Neural cell (in vitro differentiated cells): Measurements from ENCODE around the gene TBC1D32. TPM values are rescaled to one million over a fixed set of nuclear protein-coding genes. Genes with fewer than 3 reads are reported as not detected.

Experiments
- H2AFZ ChIP-seq: fragments of 200-600, 300-800 bp; sonication (generic), shearing (Covaris generic); 2 replicates; pipeline ENCODE4 v1.6.0; 2014; ENCODE audit warnings: low read depth, mild to moderate bottlenecking, antibody characterized with exemption, low read length, moderate library complexity
- H3F3A ChIP-seq: fragments of 200-600 bp; shearing (Covaris generic); 2 replicates; pipeline ENCODE4 v1.6.1; 2016; ENCODE audit warnings: mild to moderate bottlenecking, moderate library complexity, mixed read lengths, antibody characterized with exemption, low read length; ENCODE audit not compliant: insufficient read depth, poor library complexity, severe bottlenecking
- H3K27ac ChIP-seq: fragments of 200-600, 300-800 bp; sonication (generic), shearing (Covaris generic); 2 replicates; pipeline ENCODE4 v1.5.1; 2014; ENCODE audit warnings: mild to moderate bottlenecking, low read length, moderate library complexity
- H3K27me3 ChIP-seq: fragments of 300-800, 200-600 bp; sonication (generic), shearing (Covaris generic); 2 replicates; pipeline ENCODE4 v1.6.0; 2014; ENCODE audit warnings: mild to moderate bottlenecking, low read depth, low read length, moderate library complexity; ENCODE audit not compliant: insufficient read depth
- H3K36me3 ChIP-seq: fragments of 300-800, 200-600 bp; sonication (generic), shearing (Covaris generic); 2 replicates; pipeline ENCODE4 v1.5.1; 2014; ENCODE audit warnings: mild to moderate bottlenecking, antibody characterized with exemption, low read length, moderate library complexity; ENCODE audit not compliant: insufficient read depth
- H3K4me2 ChIP-seq: fragments of 300-800, 200-600 bp; sonication (generic), shearing (Covaris generic); 2 replicates; pipeline ENCODE4 v1.6.0; 2014; ENCODE audit warnings: mild to moderate bottlenecking, low read length
- H3K4me3 ChIP-seq: fragments of 300-800, 200-600 bp; sonication (generic), shearing (Covaris generic); 2 replicates; pipeline ENCODE4 v1.5.1; 2014; ENCODE audit warnings: mild to moderate bottlenecking, low read length, moderate library complexity
- H3K79me2 ChIP-seq: fragments of 200-600 bp; shearing (Covaris generic); replicated peaks from 2 replicates; pipeline ENCODE4 v1.6.0; 2014; ENCODE audit warnings: mild to moderate bottlenecking, low read length, moderate library complexity; ENCODE audit not compliant: insufficient read depth
- H3K9ac ChIP-seq: fragments of 300-800, 200-600 bp; sonication (generic), shearing (Covaris generic); 2 replicates; pipeline ENCODE4 v1.6.1; 2016; ENCODE audit warnings: mild to moderate bottlenecking, low read length, mixed read lengths
- H3K9me2 ChIP-seq: fragments of 200-600 bp; shearing (Covaris generic); 2 replicates; pipeline ENCODE4 v1.6.1; 2016; ENCODE audit warnings: mild to moderate bottlenecking, low read length, mixed read lengths; ENCODE audit not compliant: insufficient read depth
- H3K9me3 ChIP-seq: fragments of 200-600, 300-800 bp; sonication (generic), shearing (Covaris generic); 2 replicates; pipeline ENCODE4 v1.6.1; 2016; ENCODE audit warnings: mild to moderate bottlenecking, mixed run types, low read length, moderate library complexity, mixed read lengths
- H4K20me1 ChIP-seq: fragments of 200-600 bp; shearing (Covaris generic); 2 replicates; pipeline ENCODE4 v1.6.1; 2016; ENCODE audit warnings: mild to moderate bottlenecking, mixed run types; ENCODE audit not compliant: insufficient read depth
- EP300 ChIP-seq: fragments of 450-650 bp; conservative IDR thresholded peaks from 2 replicates; pipeline ENCODE4 v1.6.1; 2014; ENCODE audit warnings: antibody characterized with exemption, mild to moderate bottlenecking, moderate library complexity; ENCODE audit not compliant: poor library complexity, severe bottlenecking
- EZH2 ChIP-seq: fragments of 200-600, 300-800 bp; shearing (Covaris generic), sonication (generic); IDR thresholded peaks from 2 replicates; pipeline ENCODE4 v1.6.1; 2014; ENCODE audit warnings: antibody characterized with exemption, low read length, borderline replicate concordance, mild to moderate bottlenecking; ENCODE audit not compliant: insufficient read depth, poor library complexity, severe bottlenecking
- MXI1 ChIP-seq: fragments of 450-650 bp; conservative IDR thresholded peaks from 2 replicates; pipeline ENCODE4 v1.6.1; 2014; ENCODE audit warnings: antibody characterized with exemption, mild to moderate bottlenecking; ENCODE audit not compliant: poor library complexity, severe bottlenecking
- POLR2AphosphoS5 ChIP-seq: IDR thresholded peaks from 2 replicates; pipeline ENCODE4 v1.6.1; 2012
- RAD21 ChIP-seq: fragments of 450-650 bp; conservative IDR thresholded peaks from 2 replicates; pipeline ENCODE4 v1.6.1; 2014; ENCODE audit warnings: antibody characterized with exemption, mild to moderate bottlenecking, moderate library complexity
- SMC3 ChIP-seq: fragments of 450-650 bp; conservative IDR thresholded peaks from 2 replicates; pipeline ENCODE4 v1.6.1; 2014; ENCODE audit warnings: antibody characterized with exemption, mild to moderate bottlenecking, moderate library complexity; ENCODE audit not compliant: poor library complexity
- TAF1 ChIP-seq: IDR thresholded peaks from 2 replicates; pipeline ENCODE4 v1.6.1; 2012; ENCODE audit warnings: low read depth
- polyA plus RNA-seq: library from polyadenylated mRNA; depleted of rRNA; stranded (reverse); fragments of >200 nt; gene quantifications from 2 replicates; pipeline ENCODE4 v1.2.3, GENCODE V29; 2014
- TF ChIP-seq, protein P1 (sequence below): IDR thresholded peaks from 2 replicates; pipeline ENCODE4 v1.6.1; 2012; ENCODE audit warnings: borderline replicate concordance
- TF ChIP-seq, protein P2 (sequence below): fragments of 450-650 bp; IDR thresholded peaks from 2 replicates; pipeline ENCODE4 v1.5.1; 2014; ENCODE audit warnings: antibody characterized with exemption, mild to moderate bottlenecking, moderate library complexity; ENCODE audit not compliant: poor library complexity, severe bottlenecking

TBC1D32 gene
- polyA plus RNA-seq, 1 donor from 2014 or later: 33.2 TPM

DNA sequence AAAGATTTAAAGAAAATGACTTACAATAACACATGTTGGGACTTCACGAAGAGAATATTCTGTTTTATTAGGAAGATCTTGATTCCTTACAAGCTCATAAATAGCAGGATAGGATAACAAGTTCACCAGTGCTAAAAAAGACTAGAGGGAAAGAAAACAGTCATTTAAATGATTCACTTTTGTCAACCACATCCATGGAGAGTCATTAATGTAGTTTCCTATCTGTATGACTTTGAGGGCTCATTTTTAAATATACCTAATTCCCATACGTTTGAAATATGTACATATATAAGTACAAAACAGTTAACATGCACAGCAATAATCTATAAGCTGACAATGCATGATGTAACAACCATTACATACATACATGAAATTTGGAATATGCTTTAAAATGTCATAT lies 111.1 kb downstream of the TBC1D32 start:
- Histone ChIP-seq H3K27me3 (no peaks in the 10 kb centered on the region), H4K20me1 (no peaks in the 10 kb centered on the region), H3K9me2 (no peaks in the 10 kb centered on the region), H3K36me3 (no peaks in the 10 kb centered on the region), H3K9me3 (no peaks in the 10 kb centered on the region), H3K9ac (no peak overlapping the region), H3K79me2 (no peaks in the 10 kb centered on the region), H3K4me2 (no peak overlapping the region), H3K4me3 (peak overlapping the region; percentile 2), H3K27ac (peak overlapping the region; percentile 48), H2AFZ (no peak overlapping the region), H3F3A (peaks cover 5% of the 10 kb centered on the region)
- TF ChIP-seq RAD21 (no peak), POLR2AphosphoS5 (no peak), EZH2 (no peak), SMC3 (no peak)
- TF ChIP-seq, protein P1, sequence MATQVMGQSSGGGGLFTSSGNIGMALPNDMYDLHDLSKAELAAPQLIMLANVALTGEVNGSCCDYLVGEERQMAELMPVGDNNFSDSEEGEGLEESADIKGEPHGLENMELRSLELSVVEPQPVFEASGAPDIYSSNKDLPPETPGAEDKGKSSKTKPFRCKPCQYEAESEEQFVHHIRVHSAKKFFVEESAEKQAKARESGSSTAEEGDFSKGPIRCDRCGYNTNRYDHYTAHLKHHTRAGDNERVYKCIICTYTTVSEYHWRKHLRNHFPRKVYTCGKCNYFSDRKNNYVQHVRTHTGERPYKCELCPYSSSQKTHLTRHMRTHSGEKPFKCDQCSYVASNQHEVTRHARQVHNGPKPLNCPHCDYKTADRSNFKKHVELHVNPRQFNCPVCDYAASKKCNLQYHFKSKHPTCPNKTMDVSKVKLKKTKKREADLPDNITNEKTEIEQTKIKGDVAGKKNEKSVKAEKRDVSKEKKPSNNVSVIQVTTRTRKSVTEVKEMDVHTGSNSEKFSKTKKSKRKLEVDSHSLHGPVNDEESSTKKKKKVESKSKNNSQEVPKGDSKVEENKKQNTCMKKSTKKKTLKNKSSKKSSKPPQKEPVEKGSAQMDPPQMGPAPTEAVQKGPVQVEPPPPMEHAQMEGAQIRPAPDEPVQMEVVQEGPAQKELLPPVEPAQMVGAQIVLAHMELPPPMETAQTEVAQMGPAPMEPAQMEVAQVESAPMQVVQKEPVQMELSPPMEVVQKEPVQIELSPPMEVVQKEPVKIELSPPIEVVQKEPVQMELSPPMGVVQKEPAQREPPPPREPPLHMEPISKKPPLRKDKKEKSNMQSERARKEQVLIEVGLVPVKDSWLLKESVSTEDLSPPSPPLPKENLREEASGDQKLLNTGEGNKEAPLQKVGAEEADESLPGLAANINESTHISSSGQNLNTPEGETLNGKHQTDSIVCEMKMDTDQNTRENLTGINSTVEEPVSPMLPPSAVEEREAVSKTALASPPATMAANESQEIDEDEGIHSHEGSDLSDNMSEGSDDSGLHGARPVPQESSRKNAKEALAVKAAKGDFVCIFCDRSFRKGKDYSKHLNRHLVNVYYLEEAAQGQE: no peak

DNA sequence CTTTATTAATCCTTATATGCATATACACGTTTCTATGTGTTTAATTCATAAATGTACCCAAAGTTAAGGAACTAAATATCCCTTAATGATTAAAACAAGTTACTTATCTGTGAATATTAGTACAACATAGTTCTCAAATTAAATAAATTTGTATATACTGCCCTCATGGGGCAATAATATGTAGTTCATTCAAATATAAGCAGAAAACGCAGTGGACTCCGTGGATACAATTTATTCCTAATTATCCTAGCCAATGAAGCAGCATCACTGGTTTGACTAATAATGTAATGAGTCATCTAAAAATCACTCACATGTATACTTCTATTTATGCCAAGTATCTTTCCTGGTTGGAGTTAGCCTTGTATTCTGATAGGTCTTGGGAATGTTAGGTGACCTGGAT lies 111.6 kb downstream of the TBC1D32 start:
- Histone ChIP-seq H3K79me2 (no peaks in the 10 kb centered on the region), H3K4me2 (no peak overlapping the region), H3F3A (peaks cover 5% of the 10 kb centered on the region), H3K9me3 (no peaks in the 10 kb centered on the region), H3K27me3 (no peaks in the 10 kb centered on the region), H3K9ac (no peak overlapping the region), H3K36me3 (no peaks in the 10 kb centered on the region), H3K4me3 (no peak overlapping the region), H3K9me2 (no peaks in the 10 kb centered on the region), H4K20me1 (no peaks in the 10 kb centered on the region), H3K27ac (no peak overlapping the region), H2AFZ (no peak overlapping the region)
- TF ChIP-seq, protein P2, sequence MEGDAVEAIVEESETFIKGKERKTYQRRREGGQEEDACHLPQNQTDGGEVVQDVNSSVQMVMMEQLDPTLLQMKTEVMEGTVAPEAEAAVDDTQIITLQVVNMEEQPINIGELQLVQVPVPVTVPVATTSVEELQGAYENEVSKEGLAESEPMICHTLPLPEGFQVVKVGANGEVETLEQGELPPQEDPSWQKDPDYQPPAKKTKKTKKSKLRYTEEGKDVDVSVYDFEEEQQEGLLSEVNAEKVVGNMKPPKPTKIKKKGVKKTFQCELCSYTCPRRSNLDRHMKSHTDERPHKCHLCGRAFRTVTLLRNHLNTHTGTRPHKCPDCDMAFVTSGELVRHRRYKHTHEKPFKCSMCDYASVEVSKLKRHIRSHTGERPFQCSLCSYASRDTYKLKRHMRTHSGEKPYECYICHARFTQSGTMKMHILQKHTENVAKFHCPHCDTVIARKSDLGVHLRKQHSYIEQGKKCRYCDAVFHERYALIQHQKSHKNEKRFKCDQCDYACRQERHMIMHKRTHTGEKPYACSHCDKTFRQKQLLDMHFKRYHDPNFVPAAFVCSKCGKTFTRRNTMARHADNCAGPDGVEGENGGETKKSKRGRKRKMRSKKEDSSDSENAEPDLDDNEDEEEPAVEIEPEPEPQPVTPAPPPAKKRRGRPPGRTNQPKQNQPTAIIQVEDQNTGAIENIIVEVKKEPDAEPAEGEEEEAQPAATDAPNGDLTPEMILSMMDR: peak; percentile 61
- TF ChIP-seq SMC3 (peak; percentile 63), POLR2AphosphoS5 (no peak), RAD21 (peak; percentile 69), MXI1 (no peak), EP300 (no peak), TAF1 (no peak), EZH2 (no peak)
- TF ChIP-seq, protein P1: no peak
